ENCODE results near the gene IGDCC3.

DNA sequence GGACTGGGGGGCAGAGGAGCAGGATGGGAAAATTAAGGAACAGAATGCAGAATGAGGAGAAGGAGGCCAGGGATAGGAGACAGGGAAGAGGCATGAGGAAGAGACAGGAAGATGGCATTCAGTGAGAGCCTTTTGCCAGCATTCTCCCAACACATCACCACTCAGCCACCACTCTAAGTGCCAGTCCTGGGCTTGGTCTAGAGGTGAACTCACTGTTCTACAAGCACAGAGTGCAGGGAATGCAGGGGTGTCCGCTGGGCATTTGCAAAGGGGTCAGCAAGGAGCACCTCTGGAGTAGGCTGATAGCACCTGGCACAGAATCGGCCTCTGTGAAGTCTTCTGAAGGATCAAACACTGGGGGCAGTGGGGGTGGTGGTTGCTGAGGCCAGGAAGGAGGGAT, 14.6 kb upstream of the IGDCC3 start:
- TF ChIP-seq, protein P1, sequence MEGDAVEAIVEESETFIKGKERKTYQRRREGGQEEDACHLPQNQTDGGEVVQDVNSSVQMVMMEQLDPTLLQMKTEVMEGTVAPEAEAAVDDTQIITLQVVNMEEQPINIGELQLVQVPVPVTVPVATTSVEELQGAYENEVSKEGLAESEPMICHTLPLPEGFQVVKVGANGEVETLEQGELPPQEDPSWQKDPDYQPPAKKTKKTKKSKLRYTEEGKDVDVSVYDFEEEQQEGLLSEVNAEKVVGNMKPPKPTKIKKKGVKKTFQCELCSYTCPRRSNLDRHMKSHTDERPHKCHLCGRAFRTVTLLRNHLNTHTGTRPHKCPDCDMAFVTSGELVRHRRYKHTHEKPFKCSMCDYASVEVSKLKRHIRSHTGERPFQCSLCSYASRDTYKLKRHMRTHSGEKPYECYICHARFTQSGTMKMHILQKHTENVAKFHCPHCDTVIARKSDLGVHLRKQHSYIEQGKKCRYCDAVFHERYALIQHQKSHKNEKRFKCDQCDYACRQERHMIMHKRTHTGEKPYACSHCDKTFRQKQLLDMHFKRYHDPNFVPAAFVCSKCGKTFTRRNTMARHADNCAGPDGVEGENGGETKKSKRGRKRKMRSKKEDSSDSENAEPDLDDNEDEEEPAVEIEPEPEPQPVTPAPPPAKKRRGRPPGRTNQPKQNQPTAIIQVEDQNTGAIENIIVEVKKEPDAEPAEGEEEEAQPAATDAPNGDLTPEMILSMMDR (IDR thresholded peaks at IDR 0.05 in 4 of 5, conservative IDR thresholded peaks at IDR 0.05 in 1 of 5), result no peak
- no peak for TF ChIP-seq POLR2A (IDR thresholded peaks at IDR 0.05)

Data from gastrocnemius medialis (tissue), 4 donors.